HG02885 (cell line): ENCODE data around the gene SACM1L.
"Not testable (repeated sequence)": the region's sequence is repeated elsewhere in the genome, so short reads cannot be mapped to it uniquely, and the experiment has no call there.

ENCODE experiments used
- ATAC-seq: cut with Tn5 transposase; IDR thresholded peaks from one replicate; pipeline ENCODE4 v1.9.1; 2021; ENCODE audit warnings: mild to moderate bottlenecking; ENCODE audit not compliant: unreplicated experiment, poor library complexity

The SACM1L gene

GRCh38 chr3:45736707-45737106 is 47.5 kb downstream of the SACM1L start:
- no peak for ATAC-seq

DNA sequence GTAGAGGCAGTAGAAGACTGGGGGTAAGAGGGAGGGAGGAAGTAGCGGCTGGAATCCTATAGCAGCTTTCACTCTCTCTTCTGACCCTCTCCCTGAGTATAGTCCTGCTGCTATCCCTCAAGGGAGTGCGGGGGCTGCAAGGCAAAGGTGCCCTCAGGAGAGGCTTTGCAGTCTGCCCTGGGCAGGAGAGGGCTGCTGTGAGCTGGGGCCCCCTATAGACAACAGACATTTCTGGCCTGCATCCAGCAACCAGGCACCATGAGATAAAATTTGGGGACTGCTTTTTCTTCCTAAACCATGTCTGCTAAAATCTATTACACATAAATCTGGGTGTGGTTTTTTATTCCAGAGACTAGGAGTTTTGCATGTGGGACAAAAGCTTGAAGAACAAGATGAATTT is 48.0 kb downstream of the SACM1L start:
- ATAC-seq: no peak

DNA sequence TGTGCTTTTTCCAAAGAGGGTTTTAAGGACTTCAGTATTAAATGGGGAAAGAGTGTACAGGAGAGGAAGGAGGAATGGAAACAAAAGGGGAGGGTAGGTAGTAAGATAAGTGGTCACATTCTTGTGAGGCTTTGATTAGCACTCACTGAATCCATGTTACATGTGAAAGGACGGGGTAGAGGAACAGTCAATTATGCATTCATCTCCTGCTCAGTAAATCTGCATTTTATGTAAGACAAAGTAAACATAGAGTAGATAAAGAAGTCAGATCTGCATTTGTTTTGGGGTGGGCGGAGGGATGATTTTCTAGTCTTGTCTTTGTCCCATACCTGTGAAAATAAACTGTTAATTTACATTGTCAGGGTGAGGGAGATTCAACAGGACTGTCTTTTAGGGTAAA is 50.8 kb downstream of the SACM1L start:
- no peak for ATAC-seq

DNA sequence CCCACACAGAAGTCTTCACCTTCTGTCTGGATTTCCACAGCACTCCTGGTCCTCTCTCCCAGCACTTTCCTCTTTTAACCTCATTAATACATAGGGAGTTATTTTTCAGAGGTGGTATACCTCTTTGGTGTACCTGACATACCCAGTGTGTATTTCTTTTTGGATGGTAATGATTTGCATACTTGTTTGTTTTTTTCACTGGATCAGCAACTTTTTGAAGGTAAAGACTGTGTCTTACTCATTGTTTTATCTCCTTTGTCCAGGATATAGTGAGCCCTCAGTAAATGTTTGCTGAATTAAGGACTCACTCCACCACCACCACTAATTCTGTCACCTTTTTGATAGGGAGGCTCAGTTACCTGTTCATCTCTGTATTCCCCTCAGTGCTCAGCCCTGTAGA is 52.1 kb downstream of the SACM1L start:
- no peak for ATAC-seq

DNA sequence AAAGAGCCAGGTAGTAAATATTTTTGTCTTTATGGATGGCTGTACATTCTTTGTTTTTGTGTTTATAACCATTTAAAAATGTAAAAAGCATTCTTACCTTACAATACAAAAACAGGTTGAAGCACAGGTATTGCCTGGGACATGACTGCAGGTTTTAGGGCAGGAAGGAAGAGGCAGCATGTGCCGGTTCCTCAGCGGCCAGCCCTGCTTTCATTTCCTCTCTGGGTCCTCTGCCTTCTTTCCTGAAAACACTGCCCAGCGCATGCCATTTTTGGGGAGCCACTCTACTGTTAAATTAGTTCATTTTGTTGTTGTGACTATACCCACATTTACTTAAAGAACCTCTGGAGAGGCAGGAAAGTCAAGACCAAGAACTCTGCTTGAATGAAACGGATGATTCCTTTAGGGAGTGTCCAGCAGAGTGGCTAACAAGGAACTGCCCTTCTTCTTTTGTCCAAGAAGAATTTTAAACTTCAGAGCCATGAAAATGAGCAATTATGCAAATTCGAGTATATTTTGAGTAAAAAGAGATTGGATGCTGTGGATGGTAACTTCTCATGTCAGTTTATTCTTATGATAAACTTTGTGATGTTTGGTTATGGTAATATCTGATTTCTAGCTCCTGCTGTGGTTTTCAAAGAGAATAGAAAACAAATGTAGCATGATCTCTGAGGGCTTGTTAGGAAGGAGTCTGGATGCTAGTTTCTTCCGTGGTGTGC is 52.7 kb downstream of the SACM1L start:
- ATAC-seq: no peak

DNA sequence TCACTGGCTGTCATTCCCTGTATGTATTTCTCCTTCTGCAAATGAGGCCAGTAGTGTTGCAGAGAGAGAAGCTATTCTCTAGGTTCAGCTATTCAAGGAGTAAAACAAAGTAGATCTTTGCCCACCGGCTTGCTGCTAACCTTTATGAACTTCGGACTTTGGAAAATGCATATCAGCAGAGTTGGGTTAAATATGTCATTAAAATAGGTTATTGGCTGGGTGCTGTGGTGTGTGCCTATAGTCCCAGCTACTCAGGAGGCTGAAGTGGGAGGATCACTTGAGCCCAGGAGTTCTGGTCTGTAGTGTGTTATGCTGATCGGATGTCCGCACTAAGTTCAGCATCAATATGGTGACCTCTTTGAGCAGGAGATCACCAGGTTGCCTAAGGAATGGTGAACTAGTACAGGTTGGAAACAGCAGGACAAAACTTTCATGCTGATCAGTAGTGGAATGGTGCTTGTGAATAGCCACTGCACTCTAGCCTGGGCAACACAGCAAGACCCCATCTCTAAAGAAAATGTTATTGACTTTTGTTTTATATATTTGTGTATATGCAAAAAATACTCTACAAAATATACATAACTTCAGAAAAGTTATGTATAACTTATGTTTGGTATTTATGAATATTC is 53.4 kb downstream of the SACM1L start:
- no peak for ATAC-seq

GRCh38 chr3:45746165-45746776 is 57.1 kb downstream of the SACM1L start:
- no peak for ATAC-seq

DNA sequence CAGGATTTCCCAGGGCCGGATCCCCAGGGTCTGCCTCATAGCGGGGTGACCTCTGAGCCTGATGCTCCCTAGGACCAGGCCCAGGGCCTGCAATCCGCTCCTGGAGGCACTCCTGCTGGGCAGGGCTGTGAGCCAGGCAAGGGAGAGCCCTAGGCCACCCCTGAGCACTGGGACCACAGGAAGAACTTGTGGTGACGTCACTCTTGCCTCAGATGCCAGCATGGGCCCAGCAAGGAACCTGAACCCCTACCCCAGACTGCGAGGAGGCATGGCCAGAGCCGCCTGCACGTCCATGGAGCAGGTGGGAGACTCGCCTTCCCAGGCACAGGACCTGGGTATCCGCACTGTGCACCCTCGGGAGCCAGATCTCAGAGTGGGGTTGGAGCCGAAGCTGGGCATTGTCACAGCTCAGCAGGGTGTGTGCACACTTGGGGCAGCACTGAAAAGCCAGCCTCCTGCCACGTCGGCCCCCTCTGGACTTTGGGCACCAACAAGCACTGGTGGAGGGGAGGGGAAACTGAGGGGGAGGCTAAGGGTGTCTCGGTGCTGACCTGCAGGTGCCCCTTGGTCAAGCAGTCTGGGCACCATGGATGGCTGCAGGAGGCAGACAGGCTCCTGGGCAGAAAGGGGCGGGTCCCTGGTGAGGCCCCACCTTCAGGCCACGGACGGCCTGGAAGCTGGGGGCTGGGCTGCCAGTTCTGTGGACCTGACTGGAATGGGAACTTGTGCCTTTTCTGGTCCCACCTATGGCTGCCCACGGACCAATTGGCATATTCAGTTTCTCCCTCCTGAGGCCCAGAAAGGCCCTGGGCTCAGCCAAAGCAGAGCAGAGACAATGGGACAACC is 57.8 kb downstream of the SACM1L start:
- ATAC-seq: no peak

- ATAC-seq: no peak
Measured at GRCh38 chr3:45748068-45748467, 58.9 kb downstream of the SACM1L start.

DNA sequence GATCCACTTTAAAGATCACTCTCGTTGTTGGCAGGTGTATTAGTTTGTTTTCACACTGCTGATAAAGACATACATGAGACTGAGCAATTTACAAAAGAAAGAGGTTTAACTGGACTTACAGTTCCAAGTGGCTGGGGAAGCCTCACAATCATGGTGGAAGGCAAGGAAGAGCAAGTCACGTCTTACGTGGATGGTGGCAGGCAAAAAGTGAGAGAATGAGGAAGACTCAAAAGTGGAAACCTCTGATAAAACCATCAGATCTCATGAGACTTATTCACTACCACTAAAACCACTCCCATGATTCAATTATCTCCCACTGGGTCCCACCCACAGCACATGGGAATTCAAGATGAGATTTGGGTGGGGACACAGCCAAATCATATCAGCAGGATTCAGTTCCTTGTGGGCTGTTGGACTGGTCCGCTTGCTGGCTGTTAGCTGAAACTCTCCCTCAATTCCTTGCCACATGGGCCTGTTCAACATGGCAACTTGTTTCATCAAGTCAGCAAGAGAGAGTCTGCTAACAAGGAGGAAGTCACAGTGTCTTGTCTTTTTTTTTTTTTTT is 59.9 kb downstream of the SACM1L start:
- not testable (repeated sequence) for ATAC-seq

DNA sequence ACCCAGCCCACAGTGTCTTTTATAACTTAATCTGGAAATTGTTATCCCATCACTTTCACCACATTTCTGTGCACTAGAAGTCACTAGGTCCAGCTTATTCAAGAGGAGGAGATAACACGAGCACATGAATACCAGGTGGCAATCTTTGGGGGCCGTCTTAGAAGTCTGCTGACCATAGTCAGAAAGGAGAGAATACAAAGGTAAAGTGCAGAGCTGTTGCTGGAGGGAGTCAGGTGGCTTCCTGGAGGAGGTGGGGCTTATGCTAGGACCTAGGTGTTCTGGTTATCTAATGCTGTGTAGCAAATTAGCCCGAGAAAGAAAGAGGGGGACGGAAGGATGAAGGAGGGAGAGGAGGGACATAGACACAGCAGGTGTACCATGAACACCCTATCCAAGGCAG is 60.7 kb downstream of the SACM1L start:
- no peak for ATAC-seq

DNA sequence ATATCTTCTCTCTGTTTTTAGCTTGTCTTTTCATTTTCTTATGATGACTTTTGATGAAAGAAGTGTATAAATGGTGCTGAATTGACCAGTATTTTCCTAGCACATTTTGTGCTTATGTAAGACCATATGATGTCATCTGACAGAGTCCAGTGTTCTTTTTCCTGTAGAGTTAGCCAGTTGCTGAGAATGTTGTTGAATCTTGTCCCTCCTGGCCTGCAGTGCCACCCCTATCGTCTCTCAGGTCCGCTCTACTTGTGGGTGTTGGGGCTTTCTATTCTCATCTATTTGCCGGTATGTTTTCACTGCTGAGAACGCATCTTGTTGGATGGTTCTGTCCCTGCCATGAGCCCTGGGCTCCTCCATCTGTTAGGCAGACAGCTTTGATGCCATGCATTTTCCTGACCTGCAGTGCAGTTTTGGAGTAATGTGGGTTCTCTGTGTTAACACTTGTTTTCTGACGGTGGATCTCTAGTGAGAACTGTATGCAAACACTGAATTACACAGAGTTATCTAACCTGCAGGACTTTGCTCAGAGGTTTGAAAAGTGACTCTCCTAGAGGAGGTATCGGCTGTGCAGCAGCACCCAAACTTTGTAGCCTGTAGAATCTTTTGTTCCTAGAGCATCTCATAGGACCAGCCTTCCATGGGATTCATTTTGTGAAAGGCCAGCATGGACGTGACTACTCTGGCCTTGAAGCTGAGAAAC is 62.5 kb downstream of the SACM1L start:
- ATAC-seq: no peak

- ATAC-seq: no peak
Measured at GRCh38 chr3:45753095-45753494, 63.9 kb downstream of the SACM1L start.

DNA sequence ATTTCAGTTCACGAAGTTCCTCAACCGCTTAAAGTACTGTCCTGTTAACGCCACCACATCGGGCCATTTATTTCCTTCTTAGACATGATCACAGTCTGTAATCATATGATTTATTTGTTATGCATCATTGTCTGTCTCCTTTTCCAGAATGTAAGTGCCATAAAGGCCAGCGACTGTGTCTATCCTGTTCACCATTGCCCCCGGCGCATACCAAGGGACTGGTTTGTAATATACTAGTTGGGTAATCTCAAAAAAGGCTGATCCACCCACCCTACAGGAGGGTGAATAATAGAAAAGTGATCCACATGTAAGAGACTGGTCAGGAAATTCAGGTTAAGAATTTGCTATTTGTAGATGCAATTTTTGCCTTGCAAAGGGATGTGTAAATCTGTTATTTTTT is 65.3 kb downstream of the SACM1L start:
- no peak for ATAC-seq

DNA sequence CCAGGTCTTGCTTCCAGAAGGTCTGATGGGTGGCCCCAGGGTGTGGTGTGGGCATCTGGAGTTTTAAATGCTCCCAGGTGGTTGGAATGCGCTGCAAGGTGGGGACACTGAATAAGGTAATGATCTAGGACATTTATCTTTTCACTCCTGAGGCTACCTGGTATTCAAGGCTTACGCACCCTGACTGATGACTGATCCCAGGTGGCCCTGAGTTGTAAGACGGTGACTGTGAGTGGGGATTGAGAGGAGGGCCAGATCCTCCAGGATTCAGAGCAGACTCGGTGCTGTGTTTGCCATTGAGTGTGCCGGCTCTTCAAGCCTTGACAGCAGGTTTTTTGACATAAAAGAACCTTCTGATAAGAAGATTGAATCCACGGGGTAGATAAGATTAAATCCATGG is 66.9 kb downstream of the SACM1L start:
- ATAC-seq: no peak

DNA sequence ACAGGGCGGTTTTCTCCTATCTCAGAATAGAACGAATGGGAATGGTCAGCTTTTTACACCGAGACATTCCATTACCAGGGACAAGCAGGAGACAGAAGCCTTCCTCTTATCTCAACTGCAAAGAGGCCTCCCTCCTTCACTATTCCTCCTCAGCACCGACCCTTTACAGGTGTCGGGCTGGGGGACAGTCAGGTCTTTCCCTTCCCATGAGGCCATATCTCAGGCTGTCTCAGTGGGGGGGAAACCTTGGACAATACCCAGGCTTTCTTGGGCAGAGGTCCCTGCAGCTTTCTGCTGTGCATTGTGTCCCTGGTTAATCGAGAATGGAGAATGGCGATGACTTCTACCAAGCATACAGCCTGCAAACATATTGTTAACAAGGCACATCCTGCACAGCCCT is 67.9 kb downstream of the SACM1L start:
- not testable (repeated sequence) for ATAC-seq

DNA sequence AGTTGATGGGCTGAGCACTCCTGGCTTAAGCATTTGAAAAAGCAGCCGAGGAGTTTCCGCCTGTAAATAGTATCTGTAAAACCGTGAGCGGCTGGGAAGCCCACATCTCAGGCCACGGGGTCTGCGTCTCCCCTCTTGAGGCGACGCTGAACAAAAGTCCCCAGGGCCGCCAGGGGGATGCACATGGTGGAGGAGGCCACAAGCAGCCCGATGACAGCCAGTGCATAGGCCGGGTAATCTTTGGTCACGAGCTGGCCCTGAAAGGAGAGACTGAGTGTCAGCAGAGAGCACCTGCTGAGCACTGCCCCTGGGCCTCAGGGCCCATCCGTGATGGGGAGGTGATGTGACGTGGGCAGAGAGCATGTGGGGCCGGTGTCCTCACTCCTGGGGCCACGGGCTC is 69.7 kb downstream of the SACM1L start:
- no peak for ATAC-seq

- no peak for ATAC-seq
Measured at GRCh38 chr3:45759851-45760250, 70.7 kb downstream of the SACM1L start.

- no peak for ATAC-seq
Measured at GRCh38 chr3:45760878-45761711, 71.9 kb downstream of the SACM1L start.
